NOMO-1 treated with dmso at 0.1 percent for 144 hours (cell line): ENCODE measurements around the gene C10orf120.

Source experiments
- DNase-seq: peaks from one replicate; lab custom pipeline; 2025; ENCODE audit not compliant: unreplicated experiment; lab: John Stamatoyannopoulos, UW

Gene C10orf120

DNA sequence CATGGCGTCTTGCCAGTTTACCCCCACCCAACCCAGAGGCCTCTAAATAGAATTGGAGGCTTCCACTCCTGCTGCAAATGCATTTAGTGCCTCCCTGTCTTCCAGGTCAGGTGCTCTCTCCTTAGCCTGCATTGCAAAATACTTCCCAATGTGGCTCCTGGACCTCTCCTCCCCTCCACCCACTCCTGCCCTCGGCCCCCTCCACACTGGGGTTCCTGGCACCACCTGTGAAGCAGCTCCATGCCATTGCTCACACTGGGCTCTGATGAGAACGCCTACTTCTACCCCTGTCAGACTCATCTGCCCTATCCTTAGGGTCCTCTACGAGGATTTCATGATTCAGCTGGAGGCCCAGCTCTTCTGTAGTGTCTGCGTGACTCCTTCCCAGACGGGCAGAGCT lies 37.4 kb downstream of the C10orf120 start:
- no peak for DNase-seq

DNA sequence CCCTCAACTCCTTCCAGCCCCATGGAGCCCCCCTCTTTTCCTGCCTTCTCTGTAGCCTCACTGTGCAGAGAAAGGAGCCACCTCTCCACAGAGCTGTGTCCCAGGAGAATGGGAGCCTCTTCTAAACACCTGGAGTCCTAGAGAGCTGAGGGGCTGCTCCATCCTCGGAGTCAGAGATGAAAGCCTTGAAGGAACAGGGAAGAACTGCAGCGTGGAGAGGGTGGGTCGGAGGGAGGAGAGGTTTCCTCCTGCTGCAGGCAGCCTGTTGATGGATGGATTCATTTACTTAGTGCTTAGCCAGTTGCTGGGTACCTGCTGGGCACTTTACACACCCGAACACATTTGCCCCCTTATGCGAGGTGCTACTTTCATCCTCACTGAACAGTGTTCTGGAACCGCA lies 39.0 kb downstream of the C10orf120 start:
- DNase-seq: no peak

DNA sequence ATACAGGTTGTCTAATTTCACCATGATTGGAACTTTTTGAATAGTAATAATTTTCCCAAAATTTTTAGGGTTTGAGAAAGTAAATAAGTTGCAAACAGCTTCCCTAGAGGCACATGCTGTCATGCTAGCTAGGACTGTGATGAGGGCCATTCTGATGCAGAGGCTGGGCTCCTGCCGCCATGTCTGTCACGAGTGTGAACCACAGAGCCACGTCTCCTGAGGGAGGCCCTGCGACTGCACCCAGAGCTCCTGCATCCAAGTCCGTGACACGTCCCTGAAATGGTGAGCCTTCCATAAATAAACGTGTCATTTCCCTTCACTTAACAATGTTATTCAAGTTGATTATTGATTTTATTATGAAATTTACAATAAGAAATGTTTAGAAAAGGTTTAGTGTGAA lies 40.0 kb downstream of the C10orf120 start:
- DNase-seq: no peak

GRCh38 chr10:122659126-122659525 lies 40.5 kb downstream of the C10orf120 start:
- no peak for DNase-seq

DNA sequence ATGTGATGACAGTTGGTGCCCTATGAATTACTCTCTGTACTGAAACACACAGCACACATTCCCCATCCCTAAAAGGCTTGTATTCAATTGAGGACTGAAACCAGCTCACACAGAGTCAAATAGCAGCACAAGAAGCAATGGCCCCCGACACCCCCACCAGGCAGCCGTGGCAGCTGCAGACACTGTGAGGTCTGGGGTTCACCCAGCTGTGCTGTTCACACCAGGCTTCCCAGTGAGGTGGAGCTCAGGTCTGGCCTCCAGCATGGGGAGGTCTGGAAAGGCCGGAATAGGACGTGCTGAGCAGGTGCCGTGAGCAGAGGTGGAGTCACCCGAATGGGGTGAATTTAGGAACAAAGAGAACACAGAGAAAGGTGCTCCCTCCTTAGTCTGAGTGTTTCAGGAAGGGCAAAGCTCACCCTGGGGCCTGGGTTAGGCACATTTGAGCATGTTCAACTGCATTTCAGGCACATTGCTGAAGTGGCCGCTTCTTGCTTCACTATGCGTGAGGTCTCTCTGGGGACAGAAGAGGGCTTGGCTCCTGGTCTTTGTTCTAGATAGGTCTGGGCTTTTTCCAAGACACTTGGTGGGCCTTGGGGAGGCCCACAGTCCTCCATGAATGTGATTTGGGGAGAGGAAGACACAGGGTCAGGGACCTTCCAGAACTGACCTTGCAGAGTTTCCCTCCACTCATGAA lies 41.1 kb downstream of the C10orf120 start:
- DNase-seq: no peak

- DNase-seq: no peak
Observed at GRCh38 chr10:122657729-122658128, 41.9 kb downstream of the C10orf120 start.

DNA sequence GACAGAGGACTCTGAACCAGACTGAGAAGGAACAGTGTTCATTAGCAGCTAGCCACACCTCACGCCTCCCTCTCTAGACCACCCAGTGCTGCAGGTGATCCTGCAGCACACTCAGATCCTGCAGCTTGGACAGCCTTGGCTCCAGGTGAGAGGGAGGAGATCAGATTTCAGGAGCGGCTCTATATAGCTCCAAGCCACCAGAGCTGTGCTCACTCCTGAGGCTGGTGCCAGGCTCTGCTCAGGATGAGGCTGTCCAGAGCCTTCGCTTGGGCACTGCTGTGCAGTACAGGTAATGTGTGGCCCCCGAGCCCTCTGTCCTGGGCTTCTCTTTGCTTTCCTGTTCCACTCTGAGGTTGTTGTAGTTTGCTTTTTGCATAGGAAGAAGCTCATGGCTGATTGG lies 42.4 kb downstream of the C10orf120 start:
- DNase-seq: no peak

GRCh38 chr10:122656741-122657140 lies 42.9 kb downstream of the C10orf120 start:
- DNase-seq: no peak

- DNase-seq: no peak
Observed at GRCh38 chr10:122656308-122656705, 43.3 kb downstream of the C10orf120 start.

DNA sequence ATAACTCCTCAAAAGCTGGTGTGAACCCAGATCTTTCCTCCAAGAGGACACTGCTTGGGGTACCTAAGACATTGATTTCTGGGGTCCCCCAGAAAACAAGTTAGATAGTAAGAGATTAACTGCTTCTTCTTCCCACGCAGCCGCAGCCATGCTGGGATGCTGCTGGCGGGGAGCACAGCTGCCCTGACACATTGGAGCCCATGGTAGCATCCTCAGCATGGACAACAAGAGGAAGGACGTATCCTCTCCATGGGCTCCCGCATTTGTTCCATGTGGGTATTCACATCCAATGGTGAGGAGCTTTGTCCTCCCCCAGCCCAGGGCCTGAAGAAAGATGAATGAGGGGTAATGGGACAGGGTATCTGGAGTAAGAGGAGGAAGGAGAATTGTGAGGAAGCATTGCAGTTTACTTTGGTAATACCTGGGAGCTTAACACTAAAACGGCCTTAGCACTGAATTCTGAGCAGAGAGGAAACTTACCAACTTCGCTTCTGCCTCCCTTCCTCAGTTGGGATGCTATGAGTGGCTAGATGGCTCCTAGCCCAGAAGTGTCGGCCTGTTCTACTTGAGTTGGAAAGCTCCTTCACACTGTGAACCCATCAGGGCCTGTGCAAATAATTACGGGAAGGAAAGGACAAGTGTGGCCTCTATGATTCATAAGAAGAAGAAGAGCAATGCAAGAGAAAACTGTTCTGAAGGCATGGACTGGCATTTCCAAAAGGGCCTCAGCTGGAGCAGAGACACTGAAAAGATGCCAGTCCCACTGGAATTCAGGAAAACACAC lies 43.9 kb downstream of the C10orf120 start:
- DNase-seq: no peak

GRCh38 chr10:122650331-122650730 lies 49.3 kb downstream of the C10orf120 start:
- DNase-seq: no peak

- DNase-seq: no peak
Observed at GRCh38 chr10:122649903-122650302, 49.7 kb downstream of the C10orf120 start.

DNA sequence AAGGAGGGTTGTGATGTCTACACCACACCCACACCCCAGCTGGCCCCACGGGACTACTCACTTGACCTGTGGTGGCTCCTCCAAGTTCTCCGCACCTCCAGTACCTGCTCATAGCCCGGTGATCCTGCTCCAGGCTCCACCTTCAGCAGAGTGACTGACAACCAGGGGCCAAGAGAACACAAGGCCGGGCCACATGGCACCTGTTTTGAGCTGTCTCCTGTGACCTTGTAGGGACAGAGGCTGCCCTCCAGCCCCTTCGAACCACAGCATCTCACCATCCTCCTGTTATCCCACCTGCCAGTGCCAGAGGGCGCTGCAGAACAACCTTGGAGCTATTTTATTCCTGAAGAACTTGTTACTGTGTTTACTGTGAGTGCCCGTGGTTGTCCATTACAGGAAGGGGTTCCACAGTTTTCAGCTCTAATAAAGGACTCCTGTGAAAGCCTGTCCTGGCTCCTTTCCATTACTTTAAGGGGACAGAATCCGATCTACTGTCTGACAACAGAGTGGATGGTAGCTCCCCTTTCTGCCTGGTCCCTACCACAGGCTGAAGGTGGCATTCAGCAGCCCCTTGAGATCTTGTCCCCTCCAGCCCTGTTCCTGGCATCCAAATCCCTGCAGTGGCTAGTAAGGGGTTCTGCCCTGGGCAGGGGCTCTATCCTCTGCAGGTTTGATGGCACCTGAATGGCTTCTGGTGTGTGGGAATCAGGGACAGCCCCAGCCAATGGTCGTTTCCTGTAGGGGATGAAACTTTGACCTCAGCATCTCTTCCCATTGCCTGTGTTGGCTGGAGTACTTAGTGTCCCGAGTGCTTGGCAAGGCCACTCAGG lies 50.8 kb downstream of the C10orf120 start:
- DNase-seq: no peak
